B cell (primary cell): Measurements from ENCODE around the gene ARHGAP4. TPM values are rescaled to one million over a fixed set of nuclear protein-coding genes. Genes with fewer than 3 reads are reported as not detected.

Experiments used
- ATAC-seq: fragments of 200-7000 bp; cut with Tn5 transposase; one replicate; pipeline ENCODE4 v1.10.0; 2021; ENCODE audit warnings: low read depth, mild to moderate bottlenecking, moderate number of reproducible peaks, moderate library complexity
- CTCF ChIA-PET: fragments of 350-600 bp; sonication (Branson Sonifier 250); formaldehyde crosslinking; loops from one replicate; lab custom pipeline; 2021; ENCODE audit warnings: antibody characterized with exemption, inconsistent platforms; lab: Charles Lee
- POLR2A ChIA-PET: fragments of 350-600 bp; sonication (Branson Sonifier 250); formaldehyde crosslinking; loops from one replicate; lab custom pipeline; 2021; ENCODE audit warnings: antibody characterized with exemption; lab: Charles Lee
- DNase-seq: peaks from one replicate; pipeline ENCODE4 v3.0.0; 2013
- H2AFZ ChIP-seq: 2 replicates; pipeline ENCODE4 v1.6.1; 2012; ENCODE audit warnings: mild to moderate bottlenecking, low read depth, low read length; ENCODE audit not compliant: insufficient read depth, poor library complexity, severe bottlenecking
- H3K27ac ChIP-seq, 2 donors: 1 replicate in 1 of 2; 2 replicates in 1 of 2; pipeline ENCODE4 v1.5.1; 2012 to 2013; ENCODE audit warnings: low read length in 2 of 2, mild to moderate bottlenecking in 2 of 2, moderate library complexity in 1 of 2
- H3K27me3 ChIP-seq, 4 experiments: fragments of 200-600 bp in 1 of 4; sonication (generic) in 1 of 4; replicated peaks in 1 of 4; 1 replicate in 2 of 4; 2 replicates in 2 of 4; pipeline versions ENCODE4 v1.6.1 to v1.7.0; 2013 to 2016; ENCODE audit warnings: low read length in 3 of 4, mild to moderate bottlenecking in 2 of 4, mixed read lengths in 1 of 4, moderate library complexity in 1 of 4; ENCODE audit not compliant: insufficient read depth in 4 of 4, control insufficient read depth in 3 of 4; ENCODE audit errors: control extremely low read depth in 1 of 4
- H3K36me3 ChIP-seq, 2 experiments: replicated peaks in 1 of 2; 1 replicate in 1 of 2; 2 replicates in 1 of 2; pipeline versions ENCODE4 v1.6.1 to v1.7.1; 2013; ENCODE audit warnings: low read length in 1 of 2; ENCODE audit not compliant: insufficient read depth in 2 of 2, control insufficient read depth in 1 of 2; ENCODE audit errors: control extremely low read depth in 1 of 2, extremely low read depth in 1 of 2
- H3K4me1 ChIP-seq, 2 donors: fragments of 200-600 bp in 1 of 2; sonication (generic) in 1 of 2; 1 replicate in 1 of 2; 2 replicates in 1 of 2; pipeline versions ENCODE4 v1.5.1 to v1.6.1; 2013 to 2017; ENCODE audit warnings: low read length in 2 of 2; ENCODE audit not compliant: control insufficient read depth in 2 of 2, insufficient read depth in 2 of 2
- H3K4me2 ChIP-seq: replicated peaks from 2 replicates; pipeline ENCODE3; 2012; ENCODE audit warnings: mild to moderate bottlenecking, low read depth, low read length; ENCODE audit not compliant: poor library complexity, severe bottlenecking
- H3K4me3 ChIP-seq, 5 experiments: fragments of 200-600 bp in 1 of 5; sonication (generic) in 1 of 5; 1 replicate in 3 of 5; 2 replicates in 2 of 5; pipeline versions ENCODE4 v1.5.1 to v1.7.0; 2011 to 2016; ENCODE audit warnings: low read length in 4 of 5, mild to moderate bottlenecking in 4 of 5, low read depth in 2 of 5, control low read depth in 1 of 5, moderate library complexity in 1 of 5; ENCODE audit not compliant: insufficient read depth in 1 of 5; ENCODE audit errors: control extremely low read depth in 1 of 5, extremely low read depth in 1 of 5
- H3K79me2 ChIP-seq: fragments of 200-600 bp; sonication (generic); one replicate; pipeline ENCODE4 v1.6.0; 2016; ENCODE audit warnings: low read length; ENCODE audit not compliant: control insufficient read depth, insufficient read depth
- H3K9ac ChIP-seq: fragments of 200-600 bp; sonication (generic); 2 replicates; pipeline ENCODE4 v1.6.1; 2017; ENCODE audit warnings: mild to moderate bottlenecking, low read length, moderate library complexity
- H3K9me3 ChIP-seq, 3 donors: one replicate each; pipeline versions ENCODE4 v1.6.1 to v1.7.1; 2013; ENCODE audit warnings: low read length in 2 of 3; ENCODE audit not compliant: control insufficient read depth in 2 of 3, insufficient read depth in 1 of 3; ENCODE audit errors: control extremely low read depth in 1 of 3
- H4K20me1 ChIP-seq: 2 replicates; pipeline ENCODE4 v1.6.0; 2012; ENCODE audit warnings: mild to moderate bottlenecking, low read length; ENCODE audit not compliant: insufficient read depth, control insufficient read depth, poor library complexity, severe bottlenecking
- H3K27ac Mint-ChIP-seq: one replicate; pipeline ENCODE4 v1.8.0; 2021; ENCODE audit warnings: mixed read lengths
- H3K27me3 Mint-ChIP-seq: one replicate; pipeline ENCODE4 v1.8.0; 2021; ENCODE audit warnings: mixed read lengths
- H3K4me1 Mint-ChIP-seq: one replicate; pipeline ENCODE4 v1.8.0; 2021; ENCODE audit warnings: mixed read lengths
- H3K4me3 Mint-ChIP-seq: one replicate; pipeline ENCODE4 v1.8.0; 2021; ENCODE audit warnings: mixed read lengths
- H3K9me3 Mint-ChIP-seq: one replicate; pipeline ENCODE4 v1.8.0; 2022; ENCODE audit warnings: mixed read lengths; ENCODE audit not compliant: insufficient read depth
- CTCF ChIP-seq: fragments of 200-600 bp; IDR thresholded peaks from one replicate; pipeline ENCODE4 v1.8.0; 2022; ENCODE audit warnings: antibody characterized with exemption, mild to moderate bottlenecking
- EZH2 ChIP-seq: IDR thresholded peaks from 2 replicates; pipeline ENCODE4 v1.6.1; 2012; ENCODE audit warnings: borderline replicate concordance, low read depth, mild to moderate bottlenecking, moderate library complexity, low read length; ENCODE audit not compliant: insufficient read depth, poor library complexity, severe bottlenecking
- WGBS: methylation state at CpG from one replicate; pipeline ENCODE4 v1.1.5; 2013; ENCODE audit warnings: missing lambda C conversion rate; ENCODE audit not compliant: insufficient coverage; 5-methylcytosine and 5-hydroxymethylcytosine counted together
- intact Hi-C: fragments of 100-400 bp; cut with micrococcal nuclease; formaldehyde crosslinking; loops from one replicate; pipeline ENCODE4 v1.10.0; 2022
- polyA plus RNA-seq: library from polyadenylated mRNA; depleted of rRNA; stranded (reverse); fragments of >200 nt; gene quantifications from 2 replicates; pipeline ENCODE4 v1.2.3, GENCODE V29; 2012
- total RNA-seq, 2 donors: library from RNA; stranded (reverse); fragments of 120-200 nt in 1 of 2; gene quantifications; 1 replicate in 1 of 2; 2 replicates in 1 of 2; pipeline versions ENCODE4 v1.2.3 to v1.2.4, GENCODE V29; 2013 to 2022

Gene ARHGAP4
- total and polyA plus RNA-seq, 2 donors (not counting 1 experiment from before 2014, with no cell fraction given), result 242 to 711 TPM

- Histone ChIP-seq H3K9me3 (no peaks in the 10 kb centered on the region), H3K4me2 (no peak overlapping the region), H3K27me3 (no peaks in the 10 kb centered on the region), H3K36me3 (peaks cover 0 to 46% of the 10 kb centered on the region in 2 experiments), H3K79me2 (peaks cover 30% of the 10 kb centered on the region), H3K4me1 (peaks cover 0 to 13% of the 10 kb centered on the region in 2 donors), H3K4me3 (no peak overlapping the region), H3K27ac (no peak overlapping the region), H2AFZ (no peak overlapping the region), H4K20me1 (peaks cover 59% of the 10 kb centered on the region), H3K9ac (no peak overlapping the region)
- H3K9me3 Mint-ChIP-seq, result no peaks in the 10 kb centered on the region
- ChIA-PET POLR2A (interaction anchor here (1.6 kb wide), 1 partner anchor 9 kb away, joined by 3 read pairs; the partner anchor contains the start of gene ARHGAP4), CTCF (interaction anchor here (1.2 kb wide), 1 partner anchor 31 kb away, joined by 3 read pairs; no protein-coding TSS in a partner anchor)
- H3K27ac Mint-ChIP-seq, result no peak overlapping the region
- DNase-seq (no peak), ATAC-seq (no peak)
- WGBS, result no CpG with 5 or more reads among the region's 6 CpGs
- H3K4me3 Mint-ChIP-seq, result no peak overlapping the region
- intact Hi-C loops, result no loop called here
- peaks cover 8% of the 10 kb centered on the region for H3K4me1 Mint-ChIP-seq
- no peaks in the 10 kb centered on the region for H3K27me3 Mint-ChIP-seq
- TF ChIP-seq CTCF (no peak), EZH2 (no peak)
Observed at GRCh38 chrX:153917869-153918268, 8.2 kb downstream of the ARHGAP4 start.

DNA sequence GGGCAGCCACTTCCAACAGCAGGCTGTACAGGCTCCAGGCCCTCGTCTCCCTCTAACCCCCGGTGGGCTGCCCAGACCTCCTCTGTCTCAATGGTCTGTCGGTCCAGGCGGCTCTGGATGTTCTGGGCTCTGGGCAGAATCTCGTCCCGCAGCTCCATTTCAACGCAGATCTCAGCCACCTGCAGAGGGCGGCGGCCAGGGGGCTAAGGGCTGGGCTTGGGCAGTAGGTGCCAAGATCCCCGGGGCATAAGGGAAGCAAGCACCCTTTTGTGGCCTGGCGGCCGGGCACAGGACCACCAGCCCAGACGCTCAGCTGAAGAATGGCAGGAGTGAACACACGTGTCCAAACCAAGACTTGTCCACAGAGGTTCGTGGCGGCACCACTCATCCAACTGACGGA lies 12.4 kb downstream of the ARHGAP4 start:
- no peak overlapping the region for H3K27ac ChIP-seq
- no peak for DNase-seq
- Mint-ChIP-seq H3K4me3 (no peak overlapping the region), H3K4me1 (no peaks in the 10 kb centered on the region), H3K9me3 (no peaks in the 10 kb centered on the region), H3K27ac (no peak overlapping the region), H3K27me3 (no peaks in the 10 kb centered on the region)
- no peak for TF ChIP-seq EZH2
- no peak for TF ChIP-seq CTCF
- no peak overlapping the region for H2AFZ ChIP-seq
- WGBS, result 98% methylated on average over 17 of the region's 17 CpGs
- peaks cover 7% of the 10 kb centered on the region for H3K79me2 ChIP-seq
- H3K27me3 ChIP-seq, result no peaks in the 10 kb centered on the region
- H3K9ac ChIP-seq, result no peak overlapping the region
- no peaks in the 10 kb centered on the region for H3K9me3 ChIP-seq
- POLR2A ChIA-PET, result no interaction called here
- H3K4me1 ChIP-seq, result no peaks in the 10 kb centered on the region
- intact Hi-C loops, result no loop called here
- ATAC-seq, result no peak
- no peak overlapping the region for H3K4me2 ChIP-seq
- H4K20me1 ChIP-seq, result peaks cover 58% of the 10 kb centered on the region
- peaks cover 0 to 48% of the 10 kb centered on the region in 2 experiments for H3K36me3 ChIP-seq
- CTCF ChIA-PET, result no interaction called here
- H3K4me3 ChIP-seq, result no peak overlapping the region
